Stimulated activated naive B cell treated with anti-CD40 and anti-IgM and Interleukin-4, amounts not matched to agents 10 μg/mL and 1 μg/mL and 100 μg/mL, for 72 hours (primary cell): ENCODE results near the gene UBE2F.
"Not testable (repeated sequence)": the region's sequence is repeated elsewhere in the genome, so short reads cannot be mapped to it uniquely, and the experiment has no call there.

Experiments
- ATAC-seq, 2 donors: fragments of 150-1000 bp; cut with Tn5 transposase; replicated peaks; 2 replicates each; pipeline ENCODE4 v1.10.0; 2021; ENCODE audit warnings: moderate library complexity in 1 of 2
- DNase-seq: peaks from one replicate; pipeline ENCODE4 v3.0.0; 2021
- H3K27ac Mint-ChIP-seq: one replicate; pipeline ENCODE4 v1.8.0; 2022; ENCODE audit warnings: mild to moderate bottlenecking, mixed read lengths
- H3K27me3 Mint-ChIP-seq, 2 donors: one replicate each; pipeline ENCODE4 v1.8.0; 2022; ENCODE audit warnings: mixed read lengths in 2 of 2
- H3K36me3 Mint-ChIP-seq, 2 donors: one replicate each; pipeline ENCODE4 v1.8.0; 2022; ENCODE audit warnings: mixed read lengths in 2 of 2, mild to moderate bottlenecking in 1 of 2
- H3K4me1 Mint-ChIP-seq, 2 donors: one replicate each; pipeline ENCODE4 v1.8.0; 2022; ENCODE audit warnings: mixed read lengths in 2 of 2, mild to moderate bottlenecking in 1 of 2
- H3K4me3 Mint-ChIP-seq, 2 donors: one replicate each; pipeline ENCODE4 v1.8.0; 2022; ENCODE audit warnings: mild to moderate bottlenecking in 2 of 2, mixed read lengths in 2 of 2, moderate library complexity in 1 of 2
- H3K9me3 Mint-ChIP-seq, 2 donors: one replicate each; pipeline ENCODE4 v1.8.0; 2022; ENCODE audit warnings: mixed read lengths in 2 of 2, mild to moderate bottlenecking in 1 of 2

The UBE2F gene

DNA sequence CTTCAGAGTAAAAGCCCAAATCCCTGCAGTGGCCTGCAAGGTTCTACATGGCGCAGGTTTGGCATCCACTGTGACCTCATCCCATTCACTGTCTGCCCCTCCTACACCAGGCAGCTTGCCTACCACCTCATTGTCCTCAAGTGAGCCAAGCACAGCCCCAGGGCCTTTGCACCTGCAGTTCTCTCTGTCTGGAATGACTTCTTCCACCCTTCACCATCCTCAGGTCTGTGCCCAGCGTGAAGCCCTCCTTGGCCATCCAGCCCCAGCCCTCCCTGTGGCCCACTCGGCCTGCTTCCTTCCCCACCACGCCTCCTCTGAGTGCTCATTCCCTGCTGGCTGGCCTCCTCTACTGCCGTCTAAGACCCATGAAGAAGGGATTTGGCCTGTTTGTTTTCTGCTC, 32.6 kb upstream of the UBE2F start:
- Mint-ChIP-seq H3K27me3 (peaks cover 12 to 22% of the 10 kb centered on the region in 2 donors), H3K9me3 (peaks cover 0 to 4% of the 10 kb centered on the region in 2 donors), H3K4me1 (peaks cover 18 to 41% of the 10 kb centered on the region in 2 donors), H3K27ac (no peak overlapping the region), H3K4me3 (no peak overlapping the region), H3K36me3 (peaks cover 0 to 13% of the 10 kb centered on the region in 2 donors)
- DNase-seq (no peak), ATAC-seq (no peak)

DNA sequence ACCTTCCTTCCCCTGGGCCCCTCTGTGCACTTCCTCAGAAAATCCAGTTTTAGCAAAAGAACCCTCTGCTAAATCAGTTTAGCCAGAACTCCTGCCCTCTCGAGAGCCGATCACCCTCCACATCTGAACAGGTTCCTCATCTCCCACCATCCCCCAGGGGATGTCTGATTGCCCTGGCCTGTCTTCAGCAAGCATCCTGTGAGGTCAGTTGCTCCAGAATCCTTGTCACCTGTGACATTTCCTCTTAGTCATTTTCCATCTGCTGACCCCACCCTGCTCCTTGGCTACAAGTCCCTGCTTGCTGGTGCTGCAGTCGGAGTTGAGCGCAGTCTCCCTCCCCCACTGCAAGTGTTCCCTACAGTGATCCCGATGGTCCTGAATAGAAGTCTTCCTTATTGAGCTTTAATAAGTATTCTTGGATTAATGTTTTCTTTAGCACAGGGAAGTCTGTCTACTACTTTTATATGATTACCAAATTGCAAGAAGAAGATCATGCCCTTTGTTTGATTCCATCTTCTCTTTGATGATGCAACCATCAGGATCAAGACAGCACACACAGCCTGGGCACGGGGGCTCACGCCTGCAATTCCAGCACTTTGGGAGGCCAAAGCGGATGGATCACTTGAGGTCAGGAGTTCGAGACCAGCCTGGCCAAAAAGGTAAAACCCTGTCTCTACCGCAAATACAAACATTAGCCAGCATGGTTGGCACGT, 30.9 kb upstream of the UBE2F start:
- ATAC-seq (no peak), DNase-seq (no peak)
- Mint-ChIP-seq H3K4me1 (peaks cover 17 to 36% of the 10 kb centered on the region in 2 donors), H3K27me3 (peaks cover 12 to 21% of the 10 kb centered on the region in 2 donors), H3K36me3 (peaks cover 0 to 6% of the 10 kb centered on the region in 2 donors), H3K27ac (peak overlapping the region; percentile 68), H3K4me3 (peak overlapping the region in 1 of 2 donors; percentile 25), H3K9me3 (no peaks in the 10 kb centered on the region)

DNA sequence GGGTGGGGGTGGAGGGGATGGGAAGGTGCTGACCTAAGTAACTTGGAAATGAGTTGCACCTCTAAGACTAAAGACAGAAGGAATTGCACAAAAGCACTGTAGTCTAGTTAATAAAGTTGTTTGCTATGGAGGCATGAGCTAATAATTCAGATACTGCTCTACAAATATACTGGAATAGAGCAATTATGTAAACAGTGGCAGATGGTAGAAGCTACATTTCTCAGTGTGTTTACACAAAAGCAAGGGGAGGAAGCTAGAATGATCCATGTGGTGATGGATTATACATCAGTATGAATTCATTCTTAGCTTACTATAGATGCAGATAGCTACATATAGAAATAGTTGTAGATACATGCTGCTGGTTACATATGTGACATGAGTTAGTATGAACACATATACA, 27.6 kb upstream of the UBE2F start:
- DNase-seq (no peak), ATAC-seq (no peak)
- Mint-ChIP-seq H3K9me3 (peaks cover 1 to 3% of the 10 kb centered on the region in 2 donors), H3K27ac (no peak overlapping the region), H3K36me3 (peaks cover under 1 to 3% of the 10 kb centered on the region in 2 donors), H3K4me1 (peaks cover 4 to 12% of the 10 kb centered on the region in 2 donors), H3K4me3 (no peak overlapping the region), H3K27me3 (peaks cover 19 to 21% of the 10 kb centered on the region in 2 donors)

DNA sequence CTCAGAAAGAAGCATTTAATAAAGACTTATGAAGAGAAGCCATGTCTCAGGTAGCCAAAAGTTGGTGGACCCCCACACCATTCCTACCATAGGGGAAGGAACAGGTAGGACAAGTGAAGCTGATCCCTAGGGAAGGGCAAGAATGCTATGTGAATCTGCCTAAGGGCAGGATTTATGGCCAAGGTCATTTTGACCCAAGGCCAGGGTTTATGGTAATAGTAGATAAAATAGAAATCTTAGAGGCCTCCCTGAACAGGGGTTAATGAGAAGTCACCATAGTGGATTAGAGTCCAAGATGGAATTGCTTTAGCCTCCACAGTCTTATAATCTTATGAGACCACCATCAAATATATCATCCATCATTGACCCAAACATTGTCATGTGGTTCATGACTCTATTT, 26.0 kb upstream of the UBE2F start:
- ATAC-seq (no peak), DNase-seq (no peak)
- Mint-ChIP-seq H3K9me3 (peaks cover 5 to 12% of the 10 kb centered on the region in 2 donors), H3K4me3 (no peak overlapping the region), H3K27me3 (peaks cover 29% of the 10 kb centered on the region in 2 donors), H3K36me3 (peaks cover 5 to 11% of the 10 kb centered on the region in 2 donors), H3K4me1 (peaks cover 1 to 3% of the 10 kb centered on the region in 2 donors), H3K27ac (no peak overlapping the region)

DNA sequence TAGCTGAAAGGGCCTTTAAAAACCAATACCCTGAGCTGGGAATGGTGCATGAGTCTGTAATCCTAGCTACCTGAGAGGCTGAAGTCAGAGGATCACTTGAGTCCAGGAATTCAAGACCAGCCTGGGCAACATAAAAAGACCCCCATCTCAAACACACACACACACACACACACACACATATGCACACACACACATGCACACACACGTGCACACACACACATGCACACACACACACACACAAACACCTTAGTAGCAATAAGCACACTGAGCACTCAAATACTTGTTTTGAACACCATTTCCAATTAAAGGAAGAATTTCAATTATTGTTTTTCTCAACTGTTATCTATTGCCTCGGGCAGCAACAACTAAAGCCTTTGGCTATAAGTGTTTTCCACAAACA, 25.6 kb upstream of the UBE2F start:
- Mint-ChIP-seq H3K9me3 (peaks cover 8 to 15% of the 10 kb centered on the region in 2 donors), H3K27me3 (peaks cover 30 to 33% of the 10 kb centered on the region in 2 donors), H3K27ac (no peak overlapping the region), H3K4me3 (no peak overlapping the region), H3K36me3 (peaks cover 8 to 11% of the 10 kb centered on the region in 2 donors), H3K4me1 (no peaks in the 10 kb centered on the region)
- DNase-seq (no peak), ATAC-seq (no peak)

DNA sequence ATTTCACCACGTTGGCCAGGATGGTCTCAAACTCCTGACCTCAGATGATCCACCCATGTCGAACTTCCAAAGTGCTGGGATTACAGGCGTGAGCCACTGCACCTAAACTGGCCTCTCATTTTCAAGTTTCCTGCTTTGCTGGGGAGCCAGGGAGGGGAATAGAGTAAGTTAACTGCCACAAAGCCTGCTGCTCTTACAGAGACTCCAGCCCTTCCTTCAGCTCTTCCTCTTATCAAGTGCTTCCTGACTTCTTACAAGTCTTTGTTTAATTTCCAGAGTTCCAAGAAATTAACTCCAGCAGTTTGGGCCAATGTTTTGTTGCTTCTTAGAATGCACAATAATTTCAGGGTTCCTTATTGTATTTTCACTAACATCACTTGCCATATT, 24.3 kb upstream of the UBE2F start:
- Mint-ChIP-seq H3K4me3 (no peak overlapping the region), H3K27me3 (peaks cover 38 to 40% of the 10 kb centered on the region in 2 donors), H3K36me3 (peaks cover 10 to 11% of the 10 kb centered on the region in 2 donors), H3K9me3 (peaks cover 15 to 19% of the 10 kb centered on the region in 2 donors), H3K27ac (no peak overlapping the region), H3K4me1 (no peaks in the 10 kb centered on the region)
- ATAC-seq (no peak), DNase-seq (no peak)

DNA sequence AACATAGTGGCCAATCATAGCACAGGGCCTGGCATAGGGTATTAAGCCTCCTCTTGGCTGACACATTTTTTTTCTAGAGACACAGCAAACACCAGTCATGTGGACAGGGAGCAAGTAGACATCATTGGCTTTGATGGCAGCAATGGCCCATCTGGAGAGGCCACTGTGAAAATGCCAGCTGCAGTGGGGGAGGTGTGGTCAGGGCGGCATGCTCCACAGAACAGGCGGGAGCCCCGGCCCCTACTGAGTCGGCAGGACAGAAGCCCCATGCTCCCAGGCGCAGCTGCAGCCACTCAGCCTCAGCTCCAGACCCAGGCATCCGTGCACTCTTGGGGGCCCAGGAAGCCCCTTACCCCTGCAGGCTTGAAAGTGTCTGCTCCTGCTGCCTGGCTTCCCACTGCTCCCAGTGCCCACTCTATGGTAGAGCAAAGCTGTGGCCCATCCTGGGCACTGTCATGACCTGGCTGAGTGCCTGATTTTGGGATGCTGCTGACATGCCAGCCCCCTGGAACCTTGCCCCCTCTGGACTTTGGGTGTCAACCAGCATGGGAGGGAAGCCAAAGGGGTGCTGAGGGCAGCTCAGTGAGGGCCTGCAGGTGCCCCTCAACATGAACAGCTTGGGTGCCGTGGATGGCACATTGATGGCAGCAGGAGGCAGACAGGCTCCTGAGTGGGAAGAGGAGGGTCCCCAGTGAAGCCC, 23.3 kb upstream of the UBE2F start:
- peaks cover 38 to 42% of the 10 kb centered on the region in 2 donors for H3K27me3 Mint-ChIP-seq
- H3K4me3 Mint-ChIP-seq: no peak overlapping the region
- ATAC-seq (no peak), DNase-seq (no peak)
- peaks cover 10 to 11% of the 10 kb centered on the region in 2 donors for H3K36me3 Mint-ChIP-seq
- H3K9me3 Mint-ChIP-seq: peaks cover 15 to 19% of the 10 kb centered on the region in 2 donors
- H3K4me1 Mint-ChIP-seq: no peaks in the 10 kb centered on the region
- H3K27ac Mint-ChIP-seq: no peak overlapping the region

DNA sequence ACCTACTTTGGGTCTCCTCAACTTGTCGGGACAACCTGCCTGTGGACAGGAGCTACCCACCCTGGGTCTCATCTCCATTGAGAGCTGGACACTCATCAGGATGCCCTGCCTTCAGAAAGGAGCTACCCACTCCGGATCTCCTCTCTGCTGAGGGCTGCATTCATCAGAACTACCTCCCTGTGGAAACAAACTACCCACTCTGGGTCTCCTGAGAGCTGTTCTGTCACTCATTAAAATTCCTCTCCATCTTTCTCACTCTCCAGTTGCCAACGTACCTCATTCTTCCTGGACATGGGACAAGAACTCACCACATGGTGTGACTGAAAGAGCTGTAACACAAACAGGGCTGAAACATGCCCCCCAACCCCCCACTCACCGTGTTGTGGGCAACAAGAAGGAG, 22.5 kb upstream of the UBE2F start:
- peaks cover 15 to 19% of the 10 kb centered on the region in 2 donors for H3K9me3 Mint-ChIP-seq
- H3K27ac Mint-ChIP-seq: no peak overlapping the region
- peaks cover 10 to 11% of the 10 kb centered on the region in 2 donors for H3K36me3 Mint-ChIP-seq
- peaks cover 38 to 44% of the 10 kb centered on the region in 2 donors for H3K27me3 Mint-ChIP-seq
- DNase-seq (no peak), ATAC-seq (no peak)
- H3K4me3 Mint-ChIP-seq: no peak overlapping the region
- H3K4me1 Mint-ChIP-seq: no peaks in the 10 kb centered on the region

DNA sequence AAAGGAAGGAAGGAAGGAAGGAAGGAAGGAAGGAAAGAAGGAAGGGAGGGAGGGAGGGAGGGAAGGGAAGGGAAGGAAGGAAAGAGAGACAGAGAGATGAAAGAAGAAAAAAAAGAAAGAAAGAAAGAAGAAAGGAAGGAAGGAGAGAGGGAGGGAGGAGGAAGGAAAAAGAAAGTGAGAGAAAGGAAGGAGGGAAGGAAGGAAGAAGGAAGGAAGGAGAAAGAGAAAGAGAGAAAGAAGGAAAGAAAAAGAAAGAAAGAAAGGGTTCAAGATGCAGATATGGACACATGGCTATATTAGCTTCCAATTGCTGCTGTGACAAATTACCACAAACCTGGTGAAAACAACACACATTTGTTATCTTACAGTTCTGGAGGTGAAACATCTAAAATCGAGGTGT, 20.4 kb upstream of the UBE2F start:
- ATAC-seq: no peak
- H3K4me3 Mint-ChIP-seq: no peak overlapping the region
- H3K36me3 Mint-ChIP-seq: peaks cover 10 to 11% of the 10 kb centered on the region in 2 donors
- no peaks in the 10 kb centered on the region for H3K4me1 Mint-ChIP-seq
- H3K27me3 Mint-ChIP-seq: peaks cover 40 to 57% of the 10 kb centered on the region in 2 donors
- H3K9me3 Mint-ChIP-seq: peaks cover 15 to 19% of the 10 kb centered on the region in 2 donors
- no peak overlapping the region for H3K27ac Mint-ChIP-seq
- no peak for DNase-seq

DNA sequence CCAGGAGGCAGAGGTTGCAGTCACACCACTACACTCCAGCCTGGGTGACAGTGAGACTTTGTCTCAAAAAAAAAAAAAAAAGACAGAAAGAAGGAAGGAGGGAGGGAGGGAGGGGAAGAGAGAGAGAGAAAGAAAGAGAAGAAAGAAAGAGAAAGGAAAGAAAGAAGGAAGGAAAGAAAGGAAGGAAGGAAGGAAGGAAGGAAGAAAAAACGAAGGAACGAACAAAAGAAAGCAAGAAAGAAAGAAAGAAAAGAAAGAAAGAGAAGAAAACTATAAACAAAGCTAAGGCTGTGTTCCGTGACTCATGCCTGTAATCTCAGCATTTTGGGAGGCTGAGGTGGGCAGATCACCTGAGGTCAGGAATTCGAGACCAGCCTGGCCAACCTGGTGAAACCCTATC, 15.5 kb upstream of the UBE2F start:
- DNase-seq, H3K4me3 Mint-ChIP-seq, H3K9me3 Mint-ChIP-seq, H3K4me1 Mint-ChIP-seq, ATAC-seq, H3K36me3 Mint-ChIP-seq, H3K27ac Mint-ChIP-seq: not testable (repeated sequence)
- H3K27me3 Mint-ChIP-seq: peaks cover 25 to 42% of the 10 kb centered on the region in 2 donors

DNA sequence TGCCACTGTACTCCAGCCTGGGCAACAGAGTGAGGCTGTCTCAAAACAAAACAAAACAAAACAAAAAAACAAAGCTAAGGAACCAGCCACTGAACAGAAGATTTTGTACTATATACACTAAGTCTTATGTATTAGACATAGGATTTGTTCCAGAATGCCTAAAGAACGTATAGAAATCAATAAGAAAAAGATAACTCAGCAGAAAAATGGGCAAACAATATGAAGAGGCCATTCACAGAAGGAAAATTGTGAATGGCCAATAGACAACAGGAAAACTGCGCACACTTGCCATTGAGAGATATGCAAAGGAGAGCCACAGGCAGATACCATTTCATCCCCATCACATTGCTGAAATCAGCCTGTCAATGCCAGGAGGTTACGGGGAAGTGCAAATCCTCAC, 14.9 kb upstream of the UBE2F start:
- DNase-seq (no peak), ATAC-seq (no peak)
- Mint-ChIP-seq H3K27ac (no peak overlapping the region), H3K4me1 (peaks cover 0 to 9% of the 10 kb centered on the region in 2 donors), H3K27me3 (peaks cover 24 to 41% of the 10 kb centered on the region in 2 donors), H3K36me3 (no peaks in the 10 kb centered on the region), H3K9me3 (peaks cover 3% of the 10 kb centered on the region in 2 donors), H3K4me3 (no peak overlapping the region)

DNA sequence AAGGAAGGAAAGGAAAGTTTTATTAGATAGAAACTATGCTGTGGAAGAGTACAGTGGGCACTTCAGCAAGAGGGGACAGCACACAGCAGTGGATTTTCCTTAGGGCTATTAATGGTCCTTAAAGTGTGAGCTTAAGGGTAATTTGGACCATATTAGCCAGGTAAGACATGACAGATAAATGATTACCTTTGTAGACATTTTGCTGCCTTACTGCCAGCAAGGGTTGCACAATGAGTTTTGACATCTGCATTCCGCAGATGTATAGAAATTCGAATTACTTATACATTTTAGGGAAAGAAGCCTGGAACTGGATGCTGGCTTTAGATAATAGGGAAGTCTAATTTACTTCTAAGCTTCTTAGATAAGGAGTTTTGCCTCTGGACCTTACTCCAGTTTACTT, 14.0 kb upstream of the UBE2F start:
- DNase-seq: no peak
- H3K4me3 Mint-ChIP-seq: no peak overlapping the region
- H3K36me3 Mint-ChIP-seq: no peaks in the 10 kb centered on the region
- no peak overlapping the region for H3K27ac Mint-ChIP-seq
- no peaks in the 10 kb centered on the region for H3K9me3 Mint-ChIP-seq
- no peak for ATAC-seq
- peaks cover 0 to 13% of the 10 kb centered on the region in 2 donors for H3K4me1 Mint-ChIP-seq
- H3K27me3 Mint-ChIP-seq: peaks cover 29 to 44% of the 10 kb centered on the region in 2 donors

DNA sequence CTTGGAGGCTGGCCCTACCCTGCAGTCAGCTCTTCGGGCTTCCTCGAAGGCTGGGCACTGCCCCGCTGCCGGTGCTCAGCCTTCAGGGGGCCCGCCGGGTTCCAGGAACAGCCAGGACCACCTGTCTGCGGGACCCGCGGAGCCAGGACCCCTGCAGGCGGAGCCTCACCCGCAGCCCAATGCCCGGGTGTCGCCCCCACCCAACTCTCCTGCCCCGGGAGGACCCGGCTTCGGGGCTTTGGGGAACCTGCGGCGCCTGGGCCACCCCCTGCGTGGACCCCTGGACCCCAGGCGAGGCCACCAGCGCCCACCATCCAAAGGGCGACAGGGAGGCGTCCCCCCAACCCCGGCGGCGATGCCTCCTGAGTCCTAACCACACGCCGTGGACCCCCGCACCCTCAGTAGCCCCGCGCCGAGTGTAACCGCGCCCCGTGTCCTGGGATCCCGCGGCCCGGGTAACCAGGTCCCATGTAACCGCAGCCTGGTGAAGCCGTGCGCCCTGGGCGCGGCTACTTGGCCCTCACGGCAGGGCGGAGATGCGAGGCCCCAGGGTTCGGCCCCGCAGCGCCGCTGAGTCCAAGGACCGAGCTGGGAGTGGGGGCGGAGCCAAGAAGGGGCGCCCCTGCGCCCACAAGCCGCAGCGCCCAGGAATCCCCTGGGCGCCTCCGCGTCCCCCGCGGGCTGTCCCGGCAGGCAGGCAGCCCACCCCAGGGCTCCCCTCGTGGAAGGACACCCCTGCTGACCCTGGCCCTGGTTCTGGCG, 11.0 kb upstream of the UBE2F start:
- Mint-ChIP-seq H3K36me3 (no peaks in the 10 kb centered on the region), H3K27ac (no peak overlapping the region), H3K27me3 (peaks cover 32 to 38% of the 10 kb centered on the region in 2 donors), H3K4me3 (peak overlapping the region; percentile 21 to 41), H3K4me1 (peaks cover 0 to 13% of the 10 kb centered on the region in 2 donors), H3K9me3 (no peaks in the 10 kb centered on the region)
- no peak for DNase-seq
- ATAC-seq: peak; percentile 43 to 49

DNA sequence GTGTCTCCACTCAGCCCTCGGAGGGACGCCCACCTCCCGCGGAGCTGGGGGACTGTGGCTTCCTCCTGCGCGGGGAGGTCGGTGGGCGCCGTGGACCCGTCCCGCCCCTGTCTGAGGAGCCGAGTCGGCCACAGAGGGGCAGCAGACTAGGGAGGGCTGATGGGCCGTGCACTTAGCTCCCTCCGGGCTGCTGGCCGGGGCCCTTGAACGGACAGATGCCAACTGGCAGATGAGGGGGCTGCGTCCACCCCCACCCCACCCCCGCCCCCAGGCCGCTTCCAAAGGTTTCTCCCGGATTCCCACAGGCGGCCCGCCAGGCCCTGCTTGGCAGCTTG, 10.4 kb upstream of the UBE2F start:
- H3K27ac Mint-ChIP-seq: no peak overlapping the region
- H3K4me1 Mint-ChIP-seq: peaks cover 0 to 13% of the 10 kb centered on the region in 2 donors
- peaks cover 0 to 2% of the 10 kb centered on the region in 2 donors for H3K9me3 Mint-ChIP-seq
- H3K4me3 Mint-ChIP-seq: peak overlapping the region in 1 of 2 donors; percentile 41
- ATAC-seq (peak in 1 of 2 donors; percentile 34), DNase-seq (no peak)
- peaks cover 32 to 33% of the 10 kb centered on the region in 2 donors for H3K27me3 Mint-ChIP-seq
- H3K36me3 Mint-ChIP-seq: no peaks in the 10 kb centered on the region
